Cardiac muscle cell (in vitro differentiated cells and primary cell): ENCODE measurements around the gene MYO5B. TPM values are rescaled to one million over a fixed set of nuclear protein-coding genes. Genes with fewer than 3 reads are reported as not detected.
A peak's percentile ranks its signal among the peaks of the same experiment; 100 is the strongest.

Experiments
- DNase-seq, 2 donors: peaks; one replicate each; pipeline versions ENCODE4 v3.0.0 to v3.0.0-alpha.2; 2010 to 2017; ENCODE audit warnings: low read depth in 1 of 2, low spot score in 1 of 2
- H3K27ac ChIP-seq: fragments of 200-600 bp; sonication (generic); 2 replicates; pipeline ENCODE4 v1.5.1; 2016
- H3K27me3 ChIP-seq: fragments of 200-600 bp; sonication (generic); 2 replicates; pipeline ENCODE4 v1.6.0; 2016; ENCODE audit warnings: control low read depth
- H3K36me3 ChIP-seq: fragments of 200-600 bp; sonication (generic); 2 replicates; pipeline ENCODE4 v1.5.1; 2016; ENCODE audit warnings: control low read depth
- H3K4me1 ChIP-seq: fragments of 200-600 bp; sonication (generic); 2 replicates; pipeline ENCODE4 v1.8.1; 2017; ENCODE audit warnings: low read depth, mild to moderate bottlenecking, mixed run types
- H3K4me3 ChIP-seq: fragments of 200-600 bp; sonication (generic); 2 replicates; pipeline ENCODE4 v1.5.1; 2016; ENCODE audit warnings: mild to moderate bottlenecking
- H3K9me3 ChIP-seq: fragments of 200-600 bp; sonication (generic); 2 replicates; pipeline ENCODE4 v1.5.1; 2017; ENCODE audit warnings: low read depth, mild to moderate bottlenecking, control low read depth
- polyA plus RNA-seq: library from polyadenylated mRNA; unstranded; fragments of >200 nt; fragmentation: Nextera tagmentation; extraction: Ambion mirVana; gene quantifications from 2 replicates; pipeline ENCODE4 v1.2.1, GENCODE V29; 2016
- total RNA-seq: library from RNA; depleted of rRNA; stranded (reverse); fragments of >200 nt; gene quantifications from 2 replicates; pipeline ENCODE4 v1.2.3, GENCODE V29; 2016
- TF ChIP-seq, protein P1 (sequence below): IDR thresholded peaks from 2 replicates; pipeline ENCODE4 v1.5.1; 2012; ENCODE audit warnings: low read depth, mild to moderate bottlenecking, low read length

Gene MYO5B
- total and polyA plus RNA-seq, 2 experiments from 2014 or later, result 3.0 to 16.7 TPM

DNA sequence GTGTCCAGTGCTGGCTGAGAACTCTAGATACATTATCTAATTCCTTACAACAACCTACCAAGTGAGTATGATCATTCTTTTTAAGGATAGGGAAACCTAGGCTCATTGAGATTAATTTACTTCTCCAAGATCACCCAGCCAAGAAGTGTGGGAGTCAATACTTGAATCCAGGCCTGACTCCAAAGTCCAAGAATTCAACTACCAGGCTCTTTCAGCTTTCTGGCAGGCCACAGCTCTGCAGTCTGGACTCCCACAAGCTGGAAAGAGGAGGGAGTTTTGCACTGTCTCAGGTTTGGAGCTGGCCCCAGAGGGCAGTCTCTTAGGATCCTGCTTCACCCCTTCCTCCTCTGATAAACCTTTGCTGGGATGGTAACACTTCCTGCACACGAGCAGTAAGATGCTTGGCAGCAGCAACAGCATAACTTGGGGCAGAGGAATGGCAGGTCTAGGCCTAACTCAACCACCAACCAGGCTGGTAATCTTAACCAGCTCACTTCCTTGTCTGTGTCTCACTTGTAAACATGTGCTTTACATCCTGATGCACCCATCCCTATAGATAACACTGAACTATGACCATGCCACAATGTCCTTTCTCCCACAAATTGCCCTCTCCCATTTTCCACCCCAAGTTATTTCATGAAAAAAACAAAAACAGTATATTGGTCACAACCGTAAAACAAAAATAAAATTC is 270.5 kb downstream of the MYO5B start:
- Histone ChIP-seq H3K27ac (no peak overlapping the region), H3K4me1 (no peaks in the 10 kb centered on the region), H3K36me3 (no peaks in the 10 kb centered on the region), H3K4me3 (no peak overlapping the region), H3K27me3 (no peaks in the 10 kb centered on the region), H3K9me3 (no peaks in the 10 kb centered on the region)
- peak in 1 of 2 donors; percentile 14 for DNase-seq
- TF ChIP-seq, protein P1, sequence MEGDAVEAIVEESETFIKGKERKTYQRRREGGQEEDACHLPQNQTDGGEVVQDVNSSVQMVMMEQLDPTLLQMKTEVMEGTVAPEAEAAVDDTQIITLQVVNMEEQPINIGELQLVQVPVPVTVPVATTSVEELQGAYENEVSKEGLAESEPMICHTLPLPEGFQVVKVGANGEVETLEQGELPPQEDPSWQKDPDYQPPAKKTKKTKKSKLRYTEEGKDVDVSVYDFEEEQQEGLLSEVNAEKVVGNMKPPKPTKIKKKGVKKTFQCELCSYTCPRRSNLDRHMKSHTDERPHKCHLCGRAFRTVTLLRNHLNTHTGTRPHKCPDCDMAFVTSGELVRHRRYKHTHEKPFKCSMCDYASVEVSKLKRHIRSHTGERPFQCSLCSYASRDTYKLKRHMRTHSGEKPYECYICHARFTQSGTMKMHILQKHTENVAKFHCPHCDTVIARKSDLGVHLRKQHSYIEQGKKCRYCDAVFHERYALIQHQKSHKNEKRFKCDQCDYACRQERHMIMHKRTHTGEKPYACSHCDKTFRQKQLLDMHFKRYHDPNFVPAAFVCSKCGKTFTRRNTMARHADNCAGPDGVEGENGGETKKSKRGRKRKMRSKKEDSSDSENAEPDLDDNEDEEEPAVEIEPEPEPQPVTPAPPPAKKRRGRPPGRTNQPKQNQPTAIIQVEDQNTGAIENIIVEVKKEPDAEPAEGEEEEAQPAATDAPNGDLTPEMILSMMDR, result no peak

DNA sequence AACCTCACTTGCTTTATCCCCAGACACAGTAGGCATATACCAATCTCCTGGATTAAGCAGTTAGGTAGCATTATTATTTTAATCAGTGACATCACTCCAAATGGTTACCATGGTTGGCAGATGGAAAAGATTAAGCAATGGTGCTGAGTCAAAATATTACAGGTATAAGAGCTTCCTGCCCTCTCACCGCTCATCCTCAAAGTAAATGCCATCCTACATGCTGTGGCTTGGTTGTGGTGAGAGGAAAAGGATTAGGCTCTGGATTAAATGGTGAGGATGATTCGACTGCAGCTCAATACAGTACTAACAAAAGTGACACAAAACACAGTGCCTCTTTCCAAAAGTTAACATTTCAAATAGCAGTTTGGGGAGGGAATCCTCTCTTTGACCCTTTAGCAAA is 272.7 kb downstream of the MYO5B start:
- Histone ChIP-seq H3K27ac (no peak overlapping the region), H3K36me3 (no peaks in the 10 kb centered on the region), H3K4me3 (no peak overlapping the region), H3K27me3 (no peaks in the 10 kb centered on the region), H3K4me1 (no peaks in the 10 kb centered on the region), H3K9me3 (no peaks in the 10 kb centered on the region)
- DNase-seq, result no peak
- TF ChIP-seq, protein P1, result no peak

GRCh38 chr18:49921318-49921985 is 273.5 kb downstream of the MYO5B start:
- Histone ChIP-seq H3K9me3 (no peaks in the 10 kb centered on the region), H3K27me3 (no peaks in the 10 kb centered on the region), H3K4me1 (no peaks in the 10 kb centered on the region), H3K4me3 (no peak overlapping the region), H3K27ac (no peak overlapping the region), H3K36me3 (no peaks in the 10 kb centered on the region)
- TF ChIP-seq, protein P1, result no peak
- no peak for DNase-seq

- Histone ChIP-seq H3K4me3 (no peak overlapping the region), H3K36me3 (no peaks in the 10 kb centered on the region), H3K9me3 (no peaks in the 10 kb centered on the region), H3K27me3 (no peaks in the 10 kb centered on the region), H3K27ac (no peak overlapping the region), H3K4me1 (no peaks in the 10 kb centered on the region)
- no peak for DNase-seq
- TF ChIP-seq, protein P1, result no peak
Observed at GRCh38 chr18:49920731-49921130, 274.2 kb downstream of the MYO5B start.

- TF ChIP-seq, protein P1, result no peak
- no peaks in the 10 kb centered on the region for H3K4me1 ChIP-seq
Observed at GRCh38 chr18:49917742-49918141, 277.2 kb downstream of the MYO5B start.

More at GRCh38 chr18:49917742-49918141, 277.2 kb downstream of the MYO5B start:
- no peaks in the 10 kb centered on the region for H3K9me3 ChIP-seq
- H3K4me3 ChIP-seq, result no peak overlapping the region
- no peaks in the 10 kb centered on the region for H3K36me3 ChIP-seq
- no peak overlapping the region for H3K27ac ChIP-seq
- no peak for DNase-seq
- H3K27me3 ChIP-seq, result no peaks in the 10 kb centered on the region
